HUES64 (cell line): ENCODE data around the gene BCL11B.

ENCODE experiments used
- H3K27ac ChIP-seq: 2 replicates; pipeline ENCODE4 v1.7.0; 2013; ENCODE audit warnings: low read depth, low read length, inconsistent platforms
- H3K27me3 ChIP-seq: 2 replicates; pipeline ENCODE4 v1.6.1; 2013; ENCODE audit warnings: mild to moderate bottlenecking, low read length; ENCODE audit not compliant: insufficient read depth
- H3K36me3 ChIP-seq: 2 replicates; pipeline ENCODE4 v1.6.1; 2013; ENCODE audit warnings: mild to moderate bottlenecking, low read length; ENCODE audit not compliant: insufficient read depth
- H3K4me1 ChIP-seq: 2 replicates; pipeline ENCODE4 v1.6.1; 2013; ENCODE audit warnings: mild to moderate bottlenecking, low read length, moderate library complexity; ENCODE audit not compliant: insufficient read depth
- H3K4me3 ChIP-seq: 2 replicates; pipeline ENCODE4 v1.5.1; 2013; ENCODE audit warnings: mild to moderate bottlenecking, low read length, moderate library complexity
- H3K9ac ChIP-seq: 2 replicates; pipeline ENCODE4 v1.6.1; 2013; ENCODE audit warnings: mild to moderate bottlenecking, low read depth, low read length
- H3K9me3 ChIP-seq: 2 replicates; pipeline ENCODE4 v1.6.1; 2013; ENCODE audit warnings: low read depth, low read length; ENCODE audit not compliant: insufficient read depth
- WGBS: fragments of 150-250, 120-280 bp; methylation state at CpG from one replicate; pipeline ENCODE4 v1.1.7; 2013; ENCODE audit warnings: missing lambda C conversion rate; 5-methylcytosine and 5-hydroxymethylcytosine counted together

Gene BCL11B

GRCh38 chr14:99273766-99274345 lies 1.9 kb upstream of the BCL11B start:
- H3K27ac ChIP-seq: no peak overlapping the region
- peak overlapping the region; percentile 64 for H3K4me3 ChIP-seq
- no peaks in the 10 kb centered on the region for H3K9me3 ChIP-seq
- peaks cover 72% of the 10 kb centered on the region for H3K27me3 ChIP-seq
- no peaks in the 10 kb centered on the region for H3K36me3 ChIP-seq
- H3K4me1 ChIP-seq: peaks cover 22% of the 10 kb centered on the region
- H3K9ac ChIP-seq: peak overlapping the region; percentile 16; the same call in 1 of the 2 replicates
- WGBS: 2% methylated on average over 34 of the region's 34 CpGs

GRCh38 chr14:99272899-99273765 lies 1.1 kb upstream of the BCL11B start:
- Histone ChIP-seq H3K9ac (0 out of 2 replicates have a peak overlapping the region, but pooled peaks have one; percentile 16), H3K4me3 (peak overlapping the region; percentile 64), H3K27me3 (peaks cover 79% of the 10 kb centered on the region), H3K36me3 (no peaks in the 10 kb centered on the region), H3K27ac (no peak overlapping the region), H3K4me1 (peaks cover 29% of the 10 kb centered on the region), H3K9me3 (no peaks in the 10 kb centered on the region)
- WGBS: under 1% methylated on average over 51 of the region's 53 CpGs

GRCh38 chr14:99272632-99272898 lies 568 bp upstream of the BCL11B start:
- H3K9me3 ChIP-seq: no peaks in the 10 kb centered on the region
- H3K9ac ChIP-seq: no peak overlapping the region
- 2% methylated on average over 10 of the region's 10 CpGs for WGBS
- H3K36me3 ChIP-seq: no peaks in the 10 kb centered on the region
- H3K27me3 ChIP-seq: peaks cover 82% of the 10 kb centered on the region
- peaks cover 30% of the 10 kb centered on the region for H3K4me1 ChIP-seq
- peak overlapping the region; percentile 64 for H3K4me3 ChIP-seq
- no peak overlapping the region for H3K27ac ChIP-seq

GRCh38 chr14:99271221-99271941 lies 616 bp downstream of the BCL11B start:
- Histone ChIP-seq H3K27me3 (peaks cover 82% of the 10 kb centered on the region), H3K9me3 (no peaks in the 10 kb centered on the region), H3K4me3 (peak overlapping the region; percentile 64), H3K9ac (peak overlapping the region; percentile 51), H3K27ac (peak overlapping the region; percentile 63; the same call in 1 of the 2 replicates), H3K36me3 (no peaks in the 10 kb centered on the region), H3K4me1 (peaks cover 27% of the 10 kb centered on the region)
- WGBS: 0% methylated on average over 31 of the region's 32 CpGs

- no peaks in the 10 kb centered on the region for H3K36me3 ChIP-seq
- H3K27ac ChIP-seq: peak overlapping the region; percentile 63; the same call in 1 of the 2 replicates
- under 1% methylated on average over 67 of the region's 80 CpGs for whole genome bisulfite sequencing
- H3K27me3 ChIP-seq: peaks cover 81% of the 10 kb centered on the region
- no peaks in the 10 kb centered on the region for H3K9me3 ChIP-seq
- H3K4me1 ChIP-seq: peaks cover 32% of the 10 kb centered on the region
- H3K9ac ChIP-seq: peak overlapping the region; percentile 51
- peak overlapping the region; percentile 64 for H3K4me3 ChIP-seq
Observed at GRCh38 chr14:99270458-99271220, 1.4 kb downstream of the BCL11B start.

- H3K4me3 ChIP-seq: peak overlapping the region; percentile 64
- H3K27me3 ChIP-seq: peaks cover 84% of the 10 kb centered on the region
- no peak overlapping the region for H3K9ac ChIP-seq
- no peak overlapping the region for H3K27ac ChIP-seq
- H3K36me3 ChIP-seq: no peaks in the 10 kb centered on the region
- H3K9me3 ChIP-seq: no peaks in the 10 kb centered on the region
- WGBS: 3% methylated on average over 16 of the region's 19 CpGs
- peaks cover 40% of the 10 kb centered on the region for H3K4me1 ChIP-seq
Observed at GRCh38 chr14:99268810-99269707, 2.9 kb downstream of the BCL11B start.

GRCh38 chr14:99267837-99268781 lies 3.9 kb downstream of the BCL11B start:
- H3K9ac ChIP-seq: 0 out of 2 replicates have a peak overlapping the region, but pooled peaks have one; percentile 5
- H3K27ac ChIP-seq: no peak overlapping the region; the same call in 1 of the 2 replicates
- no peaks in the 10 kb centered on the region for H3K36me3 ChIP-seq
- peak overlapping the region; percentile 64 for H3K4me3 ChIP-seq
- peaks cover 74% of the 10 kb centered on the region for H3K27me3 ChIP-seq
- no peaks in the 10 kb centered on the region for H3K9me3 ChIP-seq
- WGBS: 31% methylated on average over 12 of the region's 16 CpGs
- H3K4me1 ChIP-seq: peaks cover 50% of the 10 kb centered on the region

- peaks cover 72% of the 10 kb centered on the region for H3K27me3 ChIP-seq
- no peaks in the 10 kb centered on the region for H3K9me3 ChIP-seq
- WGBS: 83% methylated on average over 2 of the region's 4 CpGs
- H3K27ac ChIP-seq: no peak overlapping the region
- H3K4me3 ChIP-seq: peak overlapping the region; percentile 64; the same call in 1 of the 2 replicates
- H3K36me3 ChIP-seq: no peaks in the 10 kb centered on the region
- peaks cover 54% of the 10 kb centered on the region for H3K4me1 ChIP-seq
- H3K9ac ChIP-seq: 0 out of 2 replicates have a peak overlapping the region, but pooled peaks have one; percentile 5
Observed at GRCh38 chr14:99267381-99267780, 4.6 kb downstream of the BCL11B start.
